CD4-positive, alpha-beta T cell treated with Interleukin-17A for 1 hour (primary cell): ENCODE measurements around the gene KIAA1671.
A peak's percentile ranks its signal among the peaks of the same experiment; 100 is the strongest.
"Not testable (repeated sequence)": the region's sequence is repeated elsewhere in the genome, so short reads cannot be mapped to it uniquely, and the experiment has no call there.

ENCODE experiments used
- DNase-seq: peaks from one replicate; pipeline ENCODE4 v3.0.0-alpha.2; 2020

KIAA1671 gene

DNA sequence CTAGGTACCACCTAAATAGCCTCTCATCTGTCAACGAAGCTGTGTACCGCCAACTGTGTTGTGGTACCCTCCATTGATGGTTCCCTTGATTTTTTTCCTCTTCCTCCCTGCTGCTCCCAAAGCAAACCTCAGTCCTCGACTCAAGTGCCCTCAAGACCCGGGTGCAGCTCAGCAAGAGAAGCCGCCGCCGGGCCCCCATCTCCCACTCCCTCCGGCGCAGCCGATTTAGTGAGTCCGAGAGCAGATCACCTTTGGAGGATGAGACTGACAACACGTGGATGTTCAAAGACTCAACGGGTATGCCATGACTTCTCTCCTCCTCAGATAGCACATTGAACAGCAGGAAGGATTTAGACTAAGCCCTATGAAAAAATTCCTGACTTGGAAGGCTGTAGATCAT, 224.7 kb downstream of the KIAA1671 start:
- DNase-seq: no peak

DNA sequence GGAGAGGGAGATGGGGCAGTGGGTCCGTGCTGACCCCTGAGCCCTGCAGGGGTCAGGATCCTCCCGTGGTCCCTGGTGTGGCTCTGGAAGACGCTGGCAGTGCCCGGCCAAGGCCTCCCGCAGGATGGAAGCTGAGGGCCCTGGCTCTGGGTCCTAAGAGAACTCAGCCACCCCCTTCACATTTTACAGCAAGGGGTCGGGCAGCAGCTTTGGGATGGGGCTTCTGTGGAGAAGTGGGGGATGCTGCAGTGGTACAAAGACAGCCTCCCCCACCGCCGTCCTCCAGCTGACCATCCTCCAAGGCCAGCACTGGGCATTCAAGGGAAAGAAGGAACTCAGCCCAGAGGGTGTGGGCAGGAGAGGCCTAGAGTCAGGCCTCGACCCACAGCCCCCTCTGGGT, 225.4 kb downstream of the KIAA1671 start:
- DNase-seq: no peak

DNA sequence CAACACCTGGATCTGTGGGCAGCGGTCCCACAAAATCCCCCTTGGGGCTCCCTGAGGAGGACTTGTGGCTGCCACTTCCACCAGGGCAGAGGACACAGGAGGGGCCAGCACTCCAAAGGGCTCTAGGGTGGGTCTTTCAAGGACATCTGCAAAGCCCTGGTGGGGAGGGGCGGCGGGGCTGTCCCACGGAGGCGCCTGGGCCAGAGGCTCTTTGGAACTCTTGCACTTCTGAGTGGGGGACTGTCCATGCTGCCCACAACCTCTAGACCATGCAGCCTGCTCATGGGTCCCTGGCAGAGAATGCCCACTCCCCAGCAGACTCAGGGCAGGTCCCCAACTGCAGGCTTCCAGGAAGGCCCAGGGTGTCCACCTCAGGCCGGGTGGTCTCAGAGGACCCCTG, 225.8 kb downstream of the KIAA1671 start:
- DNase-seq: not testable (repeated sequence)

DNA sequence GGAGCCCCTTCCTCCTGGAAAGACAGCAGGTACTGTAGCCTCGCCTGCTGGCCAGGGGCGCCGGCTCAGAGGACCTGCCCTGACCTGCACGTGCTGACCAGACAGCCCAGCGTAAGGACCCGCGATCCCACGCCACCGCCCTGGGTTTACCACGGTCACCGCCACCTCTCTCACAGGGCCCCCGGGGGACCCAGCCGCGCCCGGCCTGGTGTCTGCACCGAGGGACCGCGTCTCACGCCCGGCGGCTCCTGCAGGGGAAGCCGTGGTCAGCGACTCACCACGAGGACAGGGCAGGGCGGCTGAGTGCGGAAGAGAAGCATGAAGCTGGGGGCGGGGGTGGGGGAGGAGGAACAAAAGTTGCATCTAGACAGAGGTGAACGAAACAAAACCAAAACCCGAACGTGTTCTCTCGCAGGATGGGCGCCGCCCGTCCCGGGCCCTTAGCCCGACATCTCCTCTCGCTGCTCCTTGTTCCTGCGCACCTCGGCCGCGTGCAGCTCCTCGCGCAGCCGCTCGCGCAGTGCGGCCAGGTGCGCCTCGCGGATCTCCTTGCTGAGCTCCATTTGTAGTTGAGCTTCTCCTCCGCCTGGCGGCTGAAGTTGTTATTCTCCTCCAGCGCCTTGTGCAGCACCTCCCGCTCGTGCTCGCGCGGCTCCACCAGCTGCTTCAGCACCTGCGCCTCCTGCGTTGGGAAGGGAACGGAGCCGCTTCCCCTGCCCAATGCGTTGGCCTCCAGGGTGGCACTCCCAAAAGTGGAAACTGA, 226.5 kb downstream of the KIAA1671 start:
- DNase-seq: not testable (repeated sequence)

DNA sequence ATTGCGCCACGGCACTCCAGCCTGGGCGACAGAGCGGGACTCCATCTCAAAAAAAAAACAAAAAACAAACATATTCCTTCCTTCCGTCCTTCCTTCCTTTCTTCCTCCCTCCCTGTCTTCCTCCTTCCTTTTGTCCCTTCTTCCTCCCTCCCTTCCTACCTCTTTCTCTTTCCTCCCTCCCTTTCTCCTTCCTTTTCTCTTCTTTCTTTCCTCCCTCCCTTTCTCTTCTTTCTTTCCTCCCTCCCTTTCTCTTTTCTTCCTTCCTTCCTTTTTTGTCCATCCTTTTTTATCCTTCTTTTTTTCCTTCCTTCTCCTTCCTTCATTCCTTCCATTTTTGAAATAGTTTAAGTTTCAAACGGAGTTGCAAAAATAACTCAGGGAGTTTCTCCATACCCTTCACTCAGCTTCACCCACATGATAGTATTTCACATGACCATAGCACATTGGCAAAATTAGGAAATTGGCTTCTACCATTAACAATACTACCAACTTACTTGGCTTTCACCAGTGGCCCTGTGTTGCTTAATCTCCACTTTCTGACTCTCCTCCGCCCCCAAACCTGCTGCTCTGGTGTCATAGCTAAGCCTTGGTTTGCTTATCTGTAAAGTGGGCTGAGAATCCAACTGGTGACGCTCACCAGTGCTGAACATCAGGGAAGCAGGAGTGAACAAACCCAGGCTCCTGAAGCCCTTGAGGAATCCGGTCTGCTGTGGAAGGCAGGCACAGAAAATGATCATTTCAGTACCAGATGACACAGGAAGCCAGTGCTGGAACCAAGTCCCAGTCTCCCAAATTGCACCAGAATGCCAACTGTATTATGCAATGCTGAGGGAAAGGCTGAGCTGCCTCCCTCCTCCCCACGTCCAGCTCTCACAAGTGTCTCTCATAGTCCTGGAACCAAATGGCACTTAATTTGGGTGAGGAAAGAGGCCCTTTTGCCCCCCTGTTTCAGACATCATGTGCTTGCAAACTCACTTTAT, 229.9 kb downstream of the KIAA1671 start:
- DNase-seq: no peak

DNA sequence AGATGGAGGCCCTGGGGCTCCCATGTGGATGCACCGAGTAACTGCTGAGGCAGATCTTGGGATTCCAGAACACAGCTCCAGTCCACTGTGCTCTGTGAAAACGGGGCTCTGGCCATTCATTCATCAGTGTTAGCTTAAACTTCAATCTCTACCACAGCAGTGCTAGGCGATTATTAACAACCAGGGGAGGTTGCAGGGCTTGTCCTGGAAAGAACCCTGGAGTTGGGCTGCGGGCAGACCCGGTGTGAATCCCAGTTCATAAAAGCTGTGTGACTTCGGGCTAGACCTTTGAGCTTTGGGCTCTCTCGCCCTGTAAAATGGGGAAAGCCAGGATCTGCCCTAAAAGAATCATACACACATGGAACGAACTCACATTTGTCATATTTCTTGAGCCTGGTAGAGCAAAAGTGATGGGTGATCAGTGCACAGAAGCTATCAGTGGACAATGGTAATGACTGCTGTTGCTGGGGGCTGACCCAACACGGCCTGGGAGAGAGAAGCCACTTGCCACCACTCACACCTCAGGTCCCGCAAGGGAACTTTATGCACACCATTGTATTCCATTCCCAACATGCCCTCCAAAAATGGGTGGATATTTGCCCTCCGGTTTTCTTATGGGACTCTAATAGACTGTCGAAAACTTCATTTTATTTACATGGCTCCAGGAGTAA, 231.6 kb downstream of the KIAA1671 start:
- DNase-seq: no peak

DNA sequence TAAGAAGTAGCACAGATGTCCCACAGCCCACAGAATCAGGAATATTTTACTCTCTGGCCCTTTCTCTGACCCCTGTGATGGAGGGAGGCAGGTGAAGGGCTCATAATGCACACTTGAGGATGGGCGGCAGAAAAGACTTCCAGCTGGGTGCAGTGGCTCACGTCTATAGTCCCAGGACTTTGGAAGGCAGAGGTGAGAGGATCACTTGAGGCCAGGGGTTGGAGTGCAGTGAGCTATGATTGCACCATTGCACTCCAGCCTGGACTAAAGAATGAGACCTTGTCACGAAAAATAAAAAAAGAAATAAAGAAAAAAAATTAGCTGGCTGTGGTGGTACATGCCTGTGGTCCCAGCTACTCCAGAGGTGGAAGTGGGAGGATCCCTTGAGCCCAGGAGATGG, 233.6 kb downstream of the KIAA1671 start:
- DNase-seq: no peak

DNA sequence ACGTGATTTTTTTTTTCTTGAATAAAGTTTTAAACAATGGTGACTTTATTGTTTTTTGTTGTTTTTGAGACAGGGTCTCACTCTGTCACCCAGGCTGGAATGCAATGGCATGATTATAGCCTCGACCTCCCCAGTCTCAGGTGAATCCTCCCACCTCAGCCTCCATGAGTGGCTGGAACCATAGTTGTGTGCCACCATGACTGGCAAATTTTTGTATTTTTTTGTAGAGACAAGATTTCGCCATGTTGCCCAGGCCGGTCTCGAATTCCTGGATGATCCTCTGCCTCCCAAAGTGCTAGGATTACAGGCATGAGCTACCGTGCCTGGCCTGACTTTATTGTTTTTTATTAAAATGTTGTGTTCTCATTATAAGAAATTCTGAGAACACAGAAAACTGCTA, 235.0 kb downstream of the KIAA1671 start:
- no peak for DNase-seq

DNA sequence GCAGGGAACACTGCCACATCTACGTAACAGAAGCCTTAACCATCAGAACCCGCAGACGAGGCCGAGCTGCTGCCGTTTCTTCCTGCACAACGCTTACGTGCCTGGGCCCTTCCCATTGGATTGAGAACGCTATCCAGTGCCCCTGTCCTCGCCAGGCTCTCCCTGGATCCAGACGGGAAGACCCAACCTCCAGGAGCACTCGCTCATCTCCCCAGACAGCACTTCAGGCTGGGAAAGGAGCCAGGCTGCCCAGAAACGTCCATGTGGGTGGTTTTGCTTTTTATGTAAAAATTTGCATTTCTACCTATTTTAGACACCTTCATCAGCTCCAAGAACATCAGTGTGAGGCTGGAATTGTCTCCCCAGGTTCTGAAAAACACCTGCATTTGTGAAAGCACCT, 239.9 kb downstream of the KIAA1671 start:
- DNase-seq: no peak

DNA sequence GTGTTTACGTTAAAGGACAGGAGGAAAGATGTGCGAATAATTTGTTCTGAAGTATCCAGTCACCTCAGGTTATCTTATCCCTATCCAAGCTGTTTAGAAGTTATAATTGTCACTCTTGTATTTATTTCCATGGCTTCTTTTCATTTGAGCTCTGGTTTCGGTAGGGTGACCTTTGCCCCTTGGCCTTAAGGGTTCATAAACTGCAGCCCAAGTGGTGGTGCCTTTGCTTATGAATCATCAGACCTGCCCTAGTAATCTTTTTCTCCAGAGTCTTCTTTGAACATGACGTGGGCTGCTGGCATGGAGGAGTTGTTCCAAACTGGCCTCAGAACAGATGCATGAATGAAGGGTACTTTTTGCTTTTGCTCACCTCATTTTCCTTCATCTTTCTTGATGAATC, 240.6 kb downstream of the KIAA1671 start:
- DNase-seq: no peak

DNA sequence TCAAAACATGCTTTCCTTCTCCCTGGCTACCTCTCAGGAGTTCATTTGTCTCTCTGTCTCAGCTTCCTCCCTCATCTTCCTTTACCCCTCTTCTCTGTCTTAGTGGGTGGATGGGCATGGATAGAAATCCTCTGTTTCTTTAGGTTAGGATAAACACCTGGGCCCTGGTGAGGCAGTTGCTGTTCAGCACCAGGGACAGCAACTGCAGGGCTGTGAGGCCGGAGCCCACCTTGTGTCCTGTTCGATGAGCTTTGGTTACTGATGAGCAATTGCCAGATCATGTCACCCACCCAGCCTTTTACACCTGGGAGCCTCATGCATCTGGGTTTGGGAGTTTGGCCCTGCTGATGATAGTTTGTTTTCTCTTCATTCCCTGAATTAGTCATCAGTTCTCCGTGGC, 241.0 kb downstream of the KIAA1671 start:
- DNase-seq: no peak

DNA sequence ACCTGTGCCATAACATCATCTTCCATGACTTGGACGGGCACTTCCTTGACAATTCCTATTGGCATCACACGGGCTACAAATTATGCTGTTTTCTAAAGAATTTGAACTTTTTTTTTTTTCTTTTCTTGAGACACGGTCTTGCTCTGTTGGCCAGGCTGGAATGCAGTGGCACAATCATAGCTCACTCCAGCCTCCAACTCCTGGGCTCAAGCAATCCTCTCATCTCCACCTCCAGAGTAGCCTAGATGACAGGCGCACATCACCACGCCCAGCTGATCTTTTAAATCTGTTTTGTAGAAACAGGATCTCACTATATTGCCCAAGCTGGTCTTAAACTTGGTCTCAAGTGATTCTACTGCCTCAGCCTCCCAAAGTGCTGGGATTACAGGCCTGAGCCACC, 243.8 kb downstream of the KIAA1671 start:
- DNase-seq: no peak

DNA sequence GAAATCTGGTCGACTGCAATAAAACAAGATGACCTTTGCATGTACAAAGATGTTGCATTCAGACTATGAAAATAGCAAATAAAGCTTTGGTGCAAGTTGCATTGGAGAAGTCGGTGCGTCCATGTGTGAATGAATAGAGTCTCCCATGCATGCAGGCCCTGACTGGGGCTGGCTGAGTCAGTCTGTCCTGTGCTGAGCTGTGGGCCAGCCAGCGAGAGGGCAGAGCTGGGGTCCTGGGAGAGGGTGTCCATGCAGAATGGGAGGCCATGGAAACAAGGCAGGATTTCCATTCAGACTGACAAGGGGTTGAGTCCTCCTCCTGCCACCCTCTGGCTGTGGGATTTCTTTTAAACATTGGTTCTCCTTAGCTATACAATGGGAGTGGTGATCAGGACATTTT, 244.8 kb downstream of the KIAA1671 start:
- no peak for DNase-seq

DNA sequence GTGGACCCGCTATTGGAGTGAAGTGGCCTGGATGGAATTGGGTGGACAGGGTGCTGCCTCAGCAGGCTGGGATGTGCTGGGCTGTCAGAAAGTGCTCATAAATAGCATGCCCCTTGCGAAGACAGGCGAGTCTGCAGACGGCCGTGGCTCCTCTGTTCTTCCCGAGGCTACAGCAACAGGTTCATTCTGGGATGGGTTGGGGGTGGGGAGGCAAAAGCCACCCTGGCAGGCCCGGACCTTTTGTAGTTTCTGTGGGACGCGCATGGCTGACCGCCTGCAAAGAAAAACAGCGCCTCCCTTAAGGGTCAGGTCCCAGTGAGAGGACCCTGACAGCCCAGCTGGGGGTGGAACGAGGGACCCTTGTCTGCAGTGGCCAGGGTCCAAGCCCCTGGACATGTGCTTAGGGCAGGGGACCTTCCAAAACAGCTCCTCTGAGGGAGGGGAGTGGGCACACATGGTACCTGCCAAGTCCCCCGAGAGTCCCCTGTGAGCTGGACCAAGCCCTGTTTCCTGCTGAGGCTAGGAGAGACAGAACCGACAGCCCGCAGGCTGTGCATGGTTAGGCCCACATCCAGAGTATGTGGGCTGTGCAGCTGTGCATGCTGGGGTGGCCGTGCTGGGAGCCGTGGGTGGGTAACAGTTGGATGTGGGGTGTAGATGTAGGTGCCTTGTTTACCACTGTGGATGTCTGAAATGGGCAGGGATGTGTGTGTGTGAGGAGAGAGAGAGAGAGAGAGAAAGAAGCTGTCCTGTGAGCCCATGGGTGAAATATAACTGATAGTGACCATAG, 247.4 kb downstream of the KIAA1671 start, which contains the start of gene CRYBB3:
TSS of gene CRYBB3 (plus strand) at position 128 of the 790 bp plus-strand sequence. CDS start 1,539 bp downstream, outside the sequence.
- DNase-seq: no peak

DNA sequence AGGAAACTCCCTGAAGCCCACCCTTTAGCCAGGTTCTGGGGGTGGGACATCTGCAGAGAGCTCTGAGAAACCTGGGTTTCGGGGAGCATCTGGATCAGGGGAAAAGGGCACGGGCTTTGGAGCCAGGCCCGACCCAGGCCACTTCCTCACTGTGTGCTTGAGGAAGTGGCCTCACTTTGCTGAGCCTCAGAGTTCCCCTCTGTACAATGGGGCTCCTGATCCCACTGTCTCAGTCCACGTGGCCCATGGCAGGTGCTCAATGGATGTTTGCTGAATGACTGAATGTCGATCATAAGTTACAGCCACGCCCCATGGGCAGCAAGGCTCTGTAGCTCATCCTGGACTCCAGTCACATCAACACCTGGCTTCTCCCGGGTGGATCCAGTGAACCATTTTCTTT, 248.5 kb downstream of the KIAA1671 start:
- no peak for DNase-seq

DNA sequence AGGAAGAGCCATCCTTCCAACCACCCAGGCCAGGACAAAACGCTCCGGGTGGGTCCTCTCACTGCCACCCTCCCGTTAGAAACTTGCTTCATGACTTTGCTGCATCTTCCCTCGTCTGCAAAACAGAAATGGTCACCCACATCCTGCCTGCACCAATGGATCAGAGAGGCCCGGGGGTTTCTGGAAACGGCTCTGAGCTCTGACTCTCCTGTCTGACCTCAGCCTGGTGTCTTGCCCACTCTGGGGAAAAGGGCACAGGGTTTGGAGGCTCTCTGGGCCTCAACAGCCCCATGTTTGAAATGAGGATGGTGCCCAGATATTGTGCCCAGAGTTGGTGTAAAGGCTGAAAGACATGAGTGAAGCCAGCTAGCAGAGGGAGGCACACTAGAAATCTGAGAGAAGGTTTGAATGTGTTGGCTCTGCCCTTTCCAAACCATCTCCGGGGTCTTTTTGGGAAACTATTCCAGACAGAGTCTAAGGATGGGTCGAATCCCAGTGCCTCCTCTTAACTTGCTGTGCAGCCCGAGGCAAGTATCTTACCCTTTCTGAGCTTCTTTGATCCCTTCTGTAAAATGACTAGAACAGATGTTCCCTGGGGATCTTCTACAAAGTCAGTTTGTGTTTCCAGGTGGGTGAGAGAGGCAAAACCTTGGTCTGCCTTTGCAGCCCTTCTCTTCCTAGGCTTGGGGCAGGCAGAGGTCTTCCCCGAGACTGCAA, 249.2 kb downstream of the KIAA1671 start:
- no peak for DNase-seq

DNA sequence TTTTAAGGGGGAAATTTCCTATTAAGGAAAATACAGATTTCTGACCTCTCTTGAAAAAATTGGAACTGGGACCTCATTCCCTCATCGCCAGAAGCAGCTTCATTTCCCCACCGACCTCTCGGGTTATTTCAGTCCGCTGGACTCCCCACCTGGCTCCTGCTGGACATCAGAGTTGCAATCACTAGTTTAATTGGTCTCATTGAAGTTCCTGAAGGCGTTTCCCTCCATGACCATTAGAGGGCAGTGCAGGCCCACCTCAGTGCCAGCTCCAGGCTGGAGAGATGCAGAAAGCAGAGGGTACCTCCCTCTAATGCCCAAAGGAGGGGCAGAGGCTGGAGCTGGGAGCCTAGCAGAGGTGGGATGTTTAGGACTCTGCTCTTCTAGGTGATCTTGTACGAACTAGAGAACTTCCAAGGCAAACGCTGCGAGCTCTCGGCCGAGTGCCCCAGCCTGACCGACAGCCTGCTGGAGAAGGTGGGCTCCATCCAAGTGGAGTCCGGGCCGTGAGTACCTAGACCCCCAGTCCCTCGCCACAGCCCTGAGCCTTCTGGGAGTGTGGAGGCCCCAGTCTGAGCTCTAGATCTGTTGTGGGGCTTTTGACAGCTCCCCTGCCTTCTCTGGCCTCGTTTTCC, 249.9 kb downstream of the KIAA1671 start:
- DNase-seq: peak; percentile 48

DNA sequence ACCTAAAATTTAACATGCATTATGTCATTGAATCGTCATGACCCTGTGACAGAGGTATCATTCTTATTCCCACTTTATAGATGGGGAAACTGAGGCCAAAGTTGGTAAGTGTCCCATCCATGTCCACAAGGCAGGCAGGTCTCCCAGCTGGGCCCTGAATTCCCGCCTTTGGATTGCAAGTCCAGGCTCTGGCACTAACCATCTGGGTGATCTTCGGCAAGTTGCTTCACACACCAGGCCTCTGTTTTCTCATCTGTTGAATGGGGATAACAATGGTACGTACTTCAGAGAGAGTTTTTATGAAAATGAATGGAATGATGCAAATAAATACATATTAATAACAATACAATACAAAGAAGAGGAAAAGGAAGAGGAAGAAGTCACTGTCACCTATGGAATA, 250.6 kb downstream of the KIAA1671 start:
- DNase-seq: no peak

DNA sequence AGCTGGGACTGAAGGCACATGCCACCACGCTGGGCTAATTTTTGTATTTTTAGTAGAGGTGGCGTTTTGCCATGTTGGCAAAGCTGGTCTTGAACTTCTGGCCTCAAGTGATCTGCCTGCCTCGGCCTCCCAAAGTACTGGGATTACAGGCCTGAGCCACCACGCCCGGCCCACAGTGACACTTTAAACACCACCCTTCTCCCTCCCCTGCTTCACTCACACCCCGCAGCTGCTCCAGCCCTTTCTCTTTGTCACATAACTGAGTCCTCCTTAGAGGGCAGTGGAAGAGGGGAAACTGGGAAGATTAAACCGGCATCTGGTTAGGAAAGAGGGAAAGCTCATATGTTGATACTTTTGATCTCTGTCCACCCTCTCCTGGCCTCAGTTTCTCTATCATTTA, 252.0 kb downstream of the KIAA1671 start:
- DNase-seq: not testable (repeated sequence)

DNA sequence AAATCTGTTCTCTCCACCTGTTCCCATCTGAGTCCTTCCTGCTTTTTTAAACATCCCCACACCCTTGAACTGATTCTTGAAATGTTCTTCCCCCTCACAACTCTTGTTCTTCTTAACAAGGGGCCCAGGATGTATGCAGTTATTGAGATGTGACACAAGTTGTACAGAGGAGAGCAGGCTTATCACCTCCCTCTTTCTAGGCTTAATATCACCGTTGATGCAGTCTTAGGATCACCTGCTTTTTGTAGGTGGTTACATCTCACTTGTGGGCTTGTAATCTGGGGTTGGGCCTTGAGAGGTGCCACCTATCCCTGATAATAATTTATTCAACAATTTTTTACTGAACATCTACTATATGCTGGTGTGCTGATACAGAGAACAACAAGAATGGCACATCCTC, 253.3 kb downstream of the KIAA1671 start:
- DNase-seq: no peak

DNA sequence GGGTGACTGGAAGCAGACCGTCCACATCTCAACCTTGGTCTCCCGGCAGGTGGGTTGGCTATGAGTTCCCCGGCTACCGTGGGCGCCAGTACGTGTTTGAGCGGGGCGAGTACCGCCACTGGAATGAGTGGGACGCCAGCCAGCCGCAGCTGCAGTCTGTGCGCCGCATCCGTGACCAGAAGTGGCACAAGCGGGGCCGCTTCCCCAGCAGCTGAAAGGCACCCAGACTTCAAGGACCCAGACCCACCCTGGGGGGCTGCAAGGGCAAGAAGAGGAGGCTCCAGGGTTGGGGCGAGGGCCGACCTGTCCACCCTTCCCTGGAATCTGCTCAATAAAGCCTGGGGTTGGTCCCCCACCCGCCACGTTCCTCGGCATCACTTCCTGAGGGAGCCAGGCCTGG, 254.5 kb downstream of the KIAA1671 start:
- no peak for DNase-seq
